ENCODE measurements around the gene RBMS1.

GRCh38 chr2:160306985-160307384 lies 186.6 kb downstream of the RBMS1 start:
- TF ChIP-seq TAF1 (conservative IDR thresholded peaks at IDR 0.05) (no peak), YY1 (IDR thresholded peaks at IDR 0.05) (no peak), CTCF (IDR thresholded peaks at IDR 0.05; ENCODE audit: low read depth, low read length, missing input control) (no peak), ATF3 (IDR thresholded peaks at IDR 0.05) (no peak), JUND (IDR thresholded peaks at IDR 0.05) (no peak), ZBTB33 (IDR thresholded peaks at IDR 0.05) (no peak), REST (IDR thresholded peaks at IDR 0.05) (no peak), RAD21 (IDR thresholded peaks at IDR 0.05) (no peak), SP1 (IDR thresholded peaks at IDR 0.05) (no peak), MAX (IDR thresholded peaks at IDR 0.05) (no peak), FOXA2 (IDR thresholded peaks at IDR 0.05) (no peak), NR2F2 (IDR thresholded peaks at IDR 0.05) (no peak), EGR1 (IDR thresholded peaks at IDR 0.05; ENCODE audit: low read depth in 2 of 2) (no peak), GABPA (IDR thresholded peaks at IDR 0.05 in 1 of 2, conservative IDR thresholded peaks at IDR 0.05 in 1 of 2) (no peak)
